Left lobe of liver (tissue), 2 donors: Measurements from ENCODE around the gene TPP2. TPM values are rescaled to one million over a fixed set of nuclear protein-coding genes. Genes with fewer than 3 reads are reported as not detected.

ENCODE experiments used
- ATAC-seq: fragments of 200-7000 bp; cut with Tn5 transposase; one replicate; pipeline ENCODE4 v1.9.1; 2020; ENCODE audit warnings: mild to moderate bottlenecking, moderate library complexity
- DNase-seq: peaks from one replicate; pipeline ENCODE4 v3.0.0-alpha.2; 2020; ENCODE audit warnings: low spot score
- total RNA-seq: library from RNA; stranded (reverse); gene quantifications from one replicate; pipeline ENCODE4 v1.2.1, GENCODE V29; 2021
- donor health status: DM: no; HTN: no; CAD: no; lungs with moderate emphysema.
- donor health status: DM: no; HTN: yes; CAD: no.

The TPP2 gene
- total RNA-seq, 1 donor from 2014 or later = 20.3 TPM

DNA sequence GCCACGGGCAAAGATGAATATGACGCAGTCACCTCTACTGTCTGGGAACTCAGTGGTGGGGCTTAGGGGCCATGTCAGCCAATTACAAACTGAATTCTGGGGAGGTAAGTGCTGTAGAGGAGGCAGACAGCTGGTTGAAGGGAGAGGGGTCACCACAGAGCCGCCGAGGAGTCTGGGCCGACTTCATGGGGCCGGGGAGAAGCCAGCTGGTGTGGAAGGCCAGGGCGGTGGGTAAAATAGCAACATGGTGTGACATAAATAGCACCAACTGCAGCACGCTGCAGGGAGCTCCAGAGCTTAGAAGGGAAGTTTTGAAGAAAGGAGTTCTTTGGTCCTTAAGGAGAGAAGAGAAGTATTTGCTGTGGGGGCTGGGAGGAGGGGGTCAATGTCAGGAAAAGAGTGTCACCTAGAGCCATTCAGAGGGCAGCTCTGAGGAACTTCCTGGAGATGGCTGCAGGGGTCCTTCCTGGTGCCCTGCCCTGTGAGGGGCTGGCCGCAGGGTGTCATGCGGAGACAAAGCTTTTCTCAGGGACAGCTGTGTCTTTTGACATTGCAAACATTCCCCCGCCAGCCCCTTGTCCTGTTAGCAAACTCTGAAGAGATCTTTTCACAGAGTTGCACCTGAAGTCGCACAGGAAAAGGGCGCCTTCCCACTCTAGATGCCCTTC is 91.7 kb downstream of the TPP2 start:
- ATAC-seq = no peak
- DNase-seq = no peak

DNA sequence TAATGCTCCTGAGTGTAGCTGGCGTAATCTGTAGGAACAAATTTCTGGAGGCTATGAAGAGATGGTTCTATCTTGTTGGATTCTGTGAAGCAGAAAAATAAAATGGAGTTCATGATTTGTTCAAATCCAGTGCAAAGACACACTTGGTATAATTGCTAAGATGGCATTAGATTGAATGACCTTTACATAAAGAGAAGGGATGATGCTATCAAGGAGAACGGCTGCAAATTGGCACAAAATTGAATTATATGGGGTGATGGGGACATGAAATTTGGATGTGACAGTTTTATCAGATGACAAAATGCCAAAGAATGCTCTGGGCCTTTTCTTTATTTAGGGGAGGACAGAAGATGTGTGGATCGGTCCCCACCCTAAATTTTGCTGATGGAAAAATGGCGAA is 94.1 kb downstream of the TPP2 start:
- no peak for DNase-seq
- no peak for ATAC-seq

DNA sequence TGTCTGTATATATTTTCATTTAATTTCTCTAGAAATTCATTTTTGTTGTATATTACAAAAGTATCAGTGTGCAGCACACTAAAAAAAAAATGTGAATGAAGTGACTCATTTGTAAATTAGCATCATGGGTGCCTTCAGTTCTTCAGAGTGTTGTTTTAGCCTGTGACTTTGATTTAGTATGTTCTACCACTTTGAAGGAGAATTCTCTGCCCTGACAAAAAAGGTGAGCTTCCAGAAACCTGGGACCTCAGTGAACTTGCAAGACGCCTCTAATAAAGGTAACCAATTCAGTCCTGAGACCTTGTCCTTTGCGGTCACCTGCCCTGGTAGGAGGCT is 95.7 kb downstream of the TPP2 start:
- DNase-seq (no peak), ATAC-seq (no peak)

DNA sequence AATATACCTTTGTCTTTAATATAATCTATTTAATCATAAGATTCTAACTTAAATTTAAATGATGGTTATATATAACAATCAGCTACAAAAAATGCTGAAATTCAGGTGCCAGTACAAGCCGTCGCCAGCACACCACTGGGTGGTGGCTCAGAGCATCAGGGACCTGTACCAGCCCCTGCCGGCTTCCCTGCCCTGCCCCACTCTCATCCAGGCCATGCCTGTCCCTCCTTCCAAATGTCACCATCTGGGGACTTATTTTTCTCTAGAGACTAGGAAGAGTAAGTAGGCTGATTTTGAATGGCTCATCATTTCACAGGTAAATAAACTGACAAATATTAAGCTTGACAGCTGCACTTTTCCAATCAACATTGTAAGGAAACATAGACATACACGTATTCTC is 96.5 kb downstream of the TPP2 start:
- no peak for ATAC-seq
- no peak for DNase-seq

- ATAC-seq (no peak), DNase-seq (no peak)
Observed at GRCh38 chr13:102693776-102694175, 97.0 kb downstream of the TPP2 start.

DNA sequence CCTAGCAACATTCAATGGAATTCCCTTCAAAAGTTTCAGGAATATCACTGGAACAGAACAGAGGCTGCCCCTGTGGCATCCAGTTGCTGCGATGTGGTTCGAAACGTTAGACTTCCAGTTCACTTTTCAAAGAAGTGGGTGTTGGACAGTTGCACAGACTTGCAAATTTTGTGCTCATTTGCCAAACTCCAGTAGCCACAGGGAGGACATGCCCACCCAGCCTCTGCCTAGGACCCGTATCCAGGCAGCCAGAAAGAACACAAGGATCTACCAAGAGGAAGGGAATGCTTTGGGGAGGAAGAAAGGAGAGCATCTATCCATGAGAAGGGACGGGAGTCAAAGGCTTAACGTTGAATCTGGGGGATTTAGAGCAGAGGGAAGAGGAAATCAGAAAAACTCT is 98.2 kb downstream of the TPP2 start, which contains the start of gene METTL21C:
Gene METTL21C, minus strand, starts transcription at position 108 of the 400 bp plus-strand sequence. CDS start 546 bp downstream, outside the sequence.
- ATAC-seq (no peak), DNase-seq (no peak)

GRCh38 chr13:102696465-102696864 is 99.7 kb downstream of the TPP2 start:
- ATAC-seq (no peak), DNase-seq (no peak)

DNA sequence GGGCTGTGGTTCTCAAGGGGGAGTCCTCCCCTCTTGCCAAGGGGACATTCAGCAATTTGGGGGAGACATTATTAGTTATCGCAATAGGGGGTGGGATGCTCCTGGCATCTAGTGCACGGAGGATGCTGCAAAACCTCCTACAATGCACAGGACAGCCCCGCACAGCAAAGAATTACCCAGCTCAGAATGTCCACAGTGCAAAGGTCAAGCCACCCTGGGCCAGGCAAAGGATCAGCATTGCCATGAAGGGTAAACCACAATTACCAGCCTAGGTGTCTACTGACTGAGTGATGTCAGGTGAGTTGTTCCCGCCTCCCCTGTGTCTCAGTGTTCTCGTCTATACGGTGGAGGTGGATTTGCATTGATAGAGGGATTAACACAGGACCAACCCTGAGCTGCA is 100.5 kb downstream of the TPP2 start:
- ATAC-seq (no peak), DNase-seq (no peak)

- ATAC-seq (no peak), DNase-seq (no peak)
Observed at GRCh38 chr13:102697929-102698648, 101.3 kb downstream of the TPP2 start.

DNA sequence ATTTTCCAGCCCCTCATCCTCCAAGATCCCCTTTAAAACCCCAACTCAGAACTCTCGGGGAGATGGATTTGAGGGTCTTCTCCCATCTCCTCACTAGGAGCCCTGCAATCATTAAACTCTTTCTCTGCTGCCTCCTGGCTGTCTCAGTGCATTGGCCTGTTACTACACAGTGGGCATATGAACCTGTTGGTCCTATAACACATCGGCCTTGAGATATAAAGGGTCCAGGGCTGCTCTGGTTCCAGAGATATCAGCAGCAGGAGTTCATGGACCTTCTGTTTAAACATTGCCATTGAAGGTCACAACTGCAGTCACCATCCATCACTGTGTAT is 101.8 kb downstream of the TPP2 start:
- no peak for DNase-seq

GRCh38 chr13:102699504-102699903 is 102.7 kb downstream of the TPP2 start:
- ATAC-seq (no peak), DNase-seq (no peak)

More for the DNA sequence above, 101.8 kb downstream of the TPP2 start:
- no peak for ATAC-seq

DNA sequence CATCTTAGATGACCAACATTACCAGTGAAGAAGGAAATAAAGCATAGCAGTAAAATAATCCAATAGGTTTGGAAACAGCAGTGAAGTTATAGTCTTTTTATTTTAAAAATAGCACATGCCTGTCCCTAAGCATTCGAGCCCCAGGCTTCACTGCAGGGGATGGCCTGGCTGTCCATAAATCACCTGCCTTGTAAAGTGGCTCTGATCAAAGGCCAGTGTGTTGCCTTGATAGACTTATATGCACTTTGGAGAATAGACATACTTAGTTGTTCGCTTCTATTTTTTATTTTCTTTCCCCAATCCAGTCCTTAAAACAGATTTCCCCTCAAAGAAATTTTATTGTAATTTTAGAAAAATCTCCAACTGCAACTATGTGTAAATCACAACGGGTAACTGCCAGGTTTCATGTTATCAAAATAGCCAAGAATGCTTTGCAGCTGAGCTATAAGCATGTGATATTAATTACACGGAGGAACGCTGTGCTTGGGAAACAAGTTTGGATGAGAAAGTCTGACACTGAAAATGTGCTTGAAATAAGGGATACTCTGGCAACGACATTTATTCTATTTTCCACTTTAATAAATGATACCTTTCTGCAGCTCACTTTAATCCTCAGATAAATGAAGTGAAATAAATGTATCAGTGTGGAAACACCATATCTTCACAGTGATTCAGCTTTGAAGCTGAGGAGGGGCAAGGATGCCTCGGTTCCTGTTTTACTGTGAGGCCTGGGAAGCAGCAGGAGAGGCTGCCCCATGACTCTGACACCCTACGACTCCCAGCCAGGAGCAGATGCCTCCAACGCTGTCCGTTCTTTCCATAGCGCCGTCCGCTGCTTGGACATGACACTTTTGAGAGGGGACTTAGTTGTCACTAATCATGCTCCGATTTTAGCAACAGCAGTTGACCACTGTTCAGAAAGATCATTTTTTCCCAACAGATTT is 103.6 kb downstream of the TPP2 start:
- no peak for ATAC-seq
- no peak for DNase-seq

DNA sequence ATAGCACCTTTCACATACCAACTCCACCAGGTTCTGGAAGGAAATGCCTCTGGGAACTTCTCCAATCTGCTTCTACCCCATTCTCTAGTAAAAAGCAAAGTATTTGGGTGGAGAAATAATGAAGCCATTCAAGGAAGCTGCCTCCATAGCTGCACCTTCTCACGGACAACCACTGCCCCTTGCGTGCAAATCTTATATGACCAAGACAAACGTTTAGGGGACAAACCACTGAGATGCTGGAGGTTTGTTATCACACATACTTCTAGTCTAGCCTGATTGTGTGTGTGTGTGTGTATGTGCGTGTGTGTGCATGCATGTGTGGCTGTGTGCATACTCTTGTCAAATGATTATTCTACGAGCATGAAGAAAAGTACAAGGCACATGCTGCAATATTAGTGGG is 104.5 kb downstream of the TPP2 start:
- no peak for ATAC-seq
- DNase-seq = no peak

- no peak for ATAC-seq
- DNase-seq = no peak
Observed at GRCh38 chr13:102702965-102703725, 106.4 kb downstream of the TPP2 start.

DNA sequence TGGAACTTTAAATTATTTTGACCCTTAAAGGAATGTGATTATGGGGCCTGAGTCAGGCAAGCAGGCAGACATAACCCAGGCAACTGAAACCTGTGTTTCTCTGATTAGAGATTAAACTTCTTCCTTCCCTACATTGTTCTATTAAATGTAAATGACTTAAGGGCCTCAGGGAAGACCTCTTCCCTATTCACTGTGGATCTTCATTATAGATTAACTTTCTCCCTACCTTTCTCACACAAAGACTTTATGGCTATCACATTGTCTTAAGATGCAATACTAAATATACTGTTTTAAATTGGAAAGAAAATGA is 106.9 kb downstream of the TPP2 start:
- ATAC-seq (no peak), DNase-seq (no peak)

DNA sequence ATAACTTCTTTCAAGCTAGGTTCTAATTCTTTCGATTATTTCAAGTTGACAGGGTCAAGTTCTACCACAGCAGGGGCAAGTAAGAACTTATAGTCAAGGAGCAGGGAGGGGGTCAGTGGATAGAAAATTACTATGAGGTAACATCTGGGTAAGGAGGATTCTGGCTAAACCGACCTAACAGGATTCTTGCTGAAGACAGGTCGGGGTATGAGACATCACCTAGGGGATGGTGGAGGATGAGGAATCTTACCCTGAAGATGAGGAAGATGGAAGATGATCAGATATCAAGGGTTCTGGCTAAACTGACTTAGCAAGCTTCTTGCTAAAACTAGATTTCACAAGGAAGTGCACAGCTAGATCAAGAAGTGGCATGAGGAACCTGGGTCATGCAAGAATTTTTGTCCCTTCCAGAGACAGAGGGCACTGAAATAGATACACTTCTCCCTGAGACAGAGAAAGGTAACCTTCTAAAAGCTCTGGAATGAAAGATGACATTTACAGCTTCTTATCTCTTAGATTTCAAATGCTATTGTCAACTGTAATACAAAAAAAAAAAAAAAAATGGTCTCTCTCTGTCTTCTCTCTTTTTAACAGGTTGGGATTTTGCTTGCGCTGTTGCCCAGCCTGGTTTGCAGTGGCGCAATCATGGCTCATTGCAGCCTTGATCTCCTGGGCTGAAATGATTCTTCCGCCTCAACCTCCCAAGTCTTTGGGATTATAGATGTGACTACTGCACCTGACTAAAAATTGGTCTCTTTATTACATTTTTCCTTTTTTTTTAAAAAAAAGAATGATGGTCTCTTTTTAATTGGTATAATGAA is 107.7 kb downstream of the TPP2 start:
- ATAC-seq = no peak
- DNase-seq = no peak

DNA sequence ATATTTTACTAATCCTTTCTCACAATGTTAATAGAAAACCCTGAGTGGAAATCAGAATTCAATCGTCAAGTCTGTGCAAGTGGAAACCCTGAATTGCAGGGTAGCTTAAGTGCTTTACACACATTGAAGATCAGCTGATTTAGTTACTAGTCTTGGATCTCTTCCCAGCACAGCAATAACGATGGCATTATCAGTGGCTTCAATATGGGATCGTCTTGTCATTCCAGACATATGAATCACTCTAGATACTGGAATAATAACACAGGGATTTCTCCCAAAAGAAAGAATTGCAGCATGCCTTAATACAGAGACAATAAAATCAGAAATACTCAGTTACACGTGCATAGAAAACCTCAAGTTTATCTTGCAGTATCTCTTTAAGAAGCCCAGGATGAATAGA is 110.7 kb downstream of the TPP2 start:
- DNase-seq (no peak), ATAC-seq (no peak)

DNA sequence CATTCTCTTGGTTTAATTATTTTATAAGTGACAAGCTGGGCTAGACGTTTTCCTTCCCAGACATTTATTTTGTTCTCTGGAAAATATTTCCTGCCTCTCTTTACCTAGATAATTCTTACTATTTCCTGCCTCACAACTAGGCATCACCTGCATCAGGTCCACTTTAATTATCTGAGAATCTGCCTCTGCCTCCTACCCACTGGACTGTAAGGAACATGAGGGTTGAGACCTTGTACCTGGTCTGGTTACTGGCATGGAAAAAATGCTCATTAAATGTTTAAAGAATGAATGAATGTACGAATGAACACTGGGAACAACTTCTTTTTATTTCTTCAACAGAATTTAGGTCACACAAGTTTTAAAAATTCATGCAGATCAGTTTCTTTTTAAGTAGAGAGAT is 111.4 kb downstream of the TPP2 start:
- ATAC-seq (no peak), DNase-seq (no peak)

DNA sequence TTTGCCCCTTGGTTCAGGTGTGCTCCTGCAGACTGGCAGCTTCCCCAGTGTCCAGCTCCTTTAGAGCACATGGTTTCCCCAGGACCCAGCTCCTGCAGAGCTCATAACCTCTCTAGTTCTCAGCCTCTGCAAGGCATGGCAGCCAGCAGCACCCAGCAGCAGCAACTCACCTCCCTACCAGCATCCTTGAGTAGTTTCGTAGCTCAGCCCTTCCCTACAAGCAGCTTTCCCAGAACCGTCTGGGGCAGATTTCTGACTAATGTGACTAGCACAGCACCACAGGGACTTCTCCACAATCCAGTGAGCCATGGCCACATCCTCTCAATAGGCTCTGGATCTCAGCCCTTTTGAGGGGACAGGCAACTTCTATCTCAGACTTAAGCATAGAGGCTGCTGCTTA is 112.2 kb downstream of the TPP2 start:
- no peak for ATAC-seq
- no peak for DNase-seq

DNA sequence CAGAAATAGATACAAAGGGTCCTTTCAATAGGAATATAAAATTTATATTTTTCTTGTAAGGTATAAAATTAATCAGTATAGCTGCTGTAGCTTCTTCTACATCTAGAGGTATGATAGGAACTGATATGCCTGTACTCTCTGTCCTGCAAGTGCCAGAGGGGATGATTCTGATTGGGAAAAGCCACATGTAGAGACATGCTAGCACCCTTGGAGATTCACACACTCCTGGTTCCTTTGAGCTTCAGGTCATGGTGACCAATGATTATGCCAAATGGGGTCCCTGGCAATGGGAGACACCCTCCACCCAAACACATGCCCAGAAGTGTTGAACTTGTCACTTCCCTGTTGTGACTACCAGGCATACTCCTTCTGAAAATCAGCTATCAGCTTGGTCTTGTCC is 112.8 kb downstream of the TPP2 start:
- DNase-seq (no peak), ATAC-seq (no peak)
